HG02852 (cell line): ENCODE data around the gene C1QTNF6.

Source experiments
- ATAC-seq: cut with Tn5 transposase; IDR thresholded peaks from one replicate; pipeline ENCODE4 v1.9.1; 2021; ENCODE audit warnings: mild to moderate bottlenecking, moderate library complexity; ENCODE audit not compliant: unreplicated experiment

Gene C1QTNF6

DNA sequence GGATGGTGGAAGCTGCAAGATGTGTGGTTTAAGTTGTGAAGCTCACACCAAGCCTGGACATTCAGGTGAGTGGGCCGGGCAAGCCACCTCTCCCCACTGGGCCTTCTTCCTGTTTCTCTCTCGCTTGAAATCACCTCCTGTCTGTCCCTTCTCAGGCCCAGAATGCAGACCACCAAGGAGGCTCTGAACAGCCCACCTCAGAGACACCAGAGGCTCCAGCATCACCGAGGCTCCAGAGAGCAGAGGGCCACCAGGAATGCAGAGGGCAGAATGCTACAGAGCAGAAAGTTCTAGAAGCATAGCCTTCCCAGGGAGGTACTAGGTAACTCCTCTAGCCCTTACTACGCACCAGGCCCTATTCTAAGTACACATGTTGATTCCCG is 23.6 kb downstream of the C1QTNF6 start:
- no peak for ATAC-seq

DNA sequence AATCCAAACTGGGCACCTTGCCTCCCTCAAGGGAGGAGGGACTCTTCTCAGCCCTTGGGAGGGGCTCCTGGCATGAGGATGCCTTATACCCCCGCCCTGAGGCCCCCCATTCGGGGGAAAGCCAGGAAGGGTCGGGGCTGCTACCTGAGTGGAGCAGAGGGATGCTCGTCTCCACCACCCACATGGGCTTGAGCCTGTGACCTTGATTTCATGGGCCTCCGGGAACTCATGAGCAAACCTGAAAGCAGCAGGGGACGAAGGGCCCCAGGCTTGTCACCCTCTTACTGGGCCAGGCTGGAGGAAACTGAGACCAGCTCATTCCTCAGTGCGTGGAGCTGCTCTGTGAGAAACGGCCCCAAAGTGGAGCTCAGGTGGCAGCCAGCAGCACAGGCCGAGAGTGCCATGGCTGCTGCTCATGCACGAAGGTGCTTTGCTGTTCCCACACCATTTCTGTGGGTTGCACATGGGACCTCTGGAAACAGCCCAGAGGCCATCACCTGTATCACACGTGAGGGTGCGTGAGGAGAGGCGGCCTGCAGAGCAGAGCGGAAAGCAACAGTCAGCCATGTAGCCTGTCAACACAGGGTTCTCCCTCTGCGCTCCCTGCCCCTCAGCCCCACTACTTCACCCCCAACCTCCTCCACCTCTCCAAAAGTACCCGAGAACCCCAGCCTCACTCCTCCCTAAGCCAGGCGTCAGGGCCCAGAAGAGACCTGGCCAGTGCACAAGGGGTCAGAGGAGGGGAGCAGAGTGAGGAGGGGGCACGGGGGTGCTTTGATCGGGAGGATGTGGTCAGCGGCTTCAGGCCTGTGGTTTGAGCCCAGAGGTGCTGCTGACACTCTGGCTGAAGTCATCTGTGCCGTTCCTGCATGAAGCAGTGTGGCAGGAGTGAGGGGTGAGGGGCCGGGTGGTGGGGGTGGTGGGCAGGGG is 24.2 kb downstream of the C1QTNF6 start:
- no peak for ATAC-seq

DNA sequence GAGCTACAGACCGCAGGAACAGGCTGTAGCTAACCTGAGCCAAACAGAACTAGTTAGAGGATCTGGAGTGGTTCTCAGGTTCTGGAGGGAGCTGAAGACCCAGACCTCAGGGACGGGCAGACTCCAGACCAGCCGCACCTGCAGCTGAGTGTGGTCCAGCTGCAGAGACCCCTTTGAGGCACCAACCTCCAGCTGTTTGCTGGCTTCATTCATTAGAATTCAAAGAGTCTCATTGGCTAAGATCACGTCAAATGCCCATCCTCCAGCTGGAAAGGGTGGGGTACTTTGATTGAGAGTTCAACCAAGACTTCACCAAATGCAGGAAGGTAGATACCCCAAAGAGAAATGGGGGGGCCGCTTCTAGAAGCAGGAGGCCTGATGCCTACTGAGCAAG is 25.0 kb downstream of the C1QTNF6 start:
- no peak for ATAC-seq

DNA sequence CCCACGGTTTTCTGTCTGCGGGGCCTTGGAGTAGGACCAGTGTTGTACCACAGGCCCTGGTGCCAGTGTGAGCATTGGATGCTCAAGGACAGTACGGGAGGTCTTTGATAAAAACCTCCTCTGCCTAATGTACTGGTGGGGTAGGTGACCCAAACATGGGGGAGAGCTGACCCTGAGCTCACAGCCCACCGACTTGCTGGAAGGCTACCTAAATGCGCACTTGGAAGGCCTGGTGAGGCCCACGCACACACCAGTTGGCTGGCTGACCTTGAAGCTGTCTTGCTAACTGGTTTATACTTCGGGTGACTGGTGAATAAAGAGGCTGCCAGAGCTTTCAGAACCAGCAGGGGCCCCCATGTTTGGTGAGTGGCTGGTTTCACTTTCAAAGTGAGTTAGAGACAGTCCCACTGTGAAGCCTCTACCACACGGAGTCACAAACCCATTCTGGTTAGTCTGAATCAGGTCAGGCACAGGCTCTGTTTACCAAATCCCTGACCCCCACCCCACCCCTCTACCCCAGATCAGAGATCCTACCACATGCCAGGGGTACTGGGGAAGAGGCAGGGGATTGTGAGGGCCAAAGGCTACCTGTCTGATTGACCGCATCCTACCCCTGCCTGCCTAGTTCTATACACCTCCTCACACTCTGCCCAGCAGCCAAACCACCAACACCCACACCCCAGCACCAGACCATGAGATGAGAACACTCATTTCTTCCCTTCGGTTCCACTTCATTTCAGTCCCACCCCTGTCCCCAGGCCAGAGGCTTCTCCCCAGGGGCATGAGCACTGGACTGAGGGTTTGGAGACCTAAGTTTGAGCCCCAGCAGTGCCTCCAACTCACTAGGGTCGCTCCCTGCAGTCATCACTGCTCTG is 25.6 kb downstream of the C1QTNF6 start:
- peak; percentile 48 for ATAC-seq

DNA sequence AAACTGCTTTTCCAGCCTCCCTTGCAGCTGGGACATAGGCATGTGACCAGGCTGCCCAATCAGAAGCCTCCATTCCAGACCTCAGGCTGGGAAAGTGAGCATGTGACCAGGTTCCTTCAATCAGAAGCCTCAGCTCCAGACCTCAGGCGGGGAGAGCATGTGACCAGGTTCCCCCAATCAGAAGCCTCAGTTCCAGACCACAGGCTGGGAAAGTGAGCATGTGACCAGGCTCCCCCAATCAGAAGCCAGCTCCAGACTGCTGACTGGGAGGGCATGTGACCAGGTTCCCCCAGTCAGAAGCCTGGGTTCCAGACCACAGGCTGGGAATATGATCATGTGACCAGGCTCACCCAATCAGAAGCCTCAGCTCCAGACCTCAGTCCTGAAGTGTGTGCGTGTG is 26.6 kb downstream of the C1QTNF6 start:
- ATAC-seq: no peak

DNA sequence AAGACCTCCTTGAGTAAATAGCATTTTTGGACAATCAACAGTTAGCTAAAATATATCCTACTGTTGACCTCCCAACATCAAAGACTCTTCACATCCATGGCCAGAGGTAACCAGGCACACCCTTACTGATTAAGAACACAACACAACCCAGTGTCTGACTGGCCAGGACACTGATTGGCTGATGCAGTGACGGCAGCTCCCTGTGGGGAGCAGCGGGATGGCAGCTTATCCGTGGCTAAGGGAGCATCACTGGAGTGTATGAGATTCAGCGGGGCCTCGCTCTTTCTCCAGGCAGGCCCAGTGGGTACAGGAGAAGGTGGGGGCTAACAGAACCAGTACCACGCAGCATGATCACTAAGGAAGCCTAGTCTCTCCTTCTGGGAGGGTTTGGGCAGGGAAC is 28.0 kb downstream of the C1QTNF6 start:
- ATAC-seq: no peak

DNA sequence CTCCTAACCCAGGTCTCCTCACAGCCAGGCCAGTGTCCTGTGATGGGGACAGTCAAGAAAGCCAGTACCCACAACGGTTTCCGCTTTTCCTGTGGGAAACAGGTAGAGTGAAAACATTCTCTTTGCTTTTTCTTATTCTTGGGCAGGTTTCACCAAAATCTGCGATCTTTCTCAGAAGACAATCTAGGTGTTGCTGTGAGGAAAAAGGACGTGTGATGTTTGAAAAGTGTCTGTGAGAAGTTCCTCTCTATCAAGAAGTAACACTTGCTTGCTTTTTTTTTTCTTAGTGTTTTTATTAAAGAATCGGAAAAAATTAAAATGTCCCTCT is 29.1 kb downstream of the C1QTNF6 start:
- ATAC-seq: no peak

DNA sequence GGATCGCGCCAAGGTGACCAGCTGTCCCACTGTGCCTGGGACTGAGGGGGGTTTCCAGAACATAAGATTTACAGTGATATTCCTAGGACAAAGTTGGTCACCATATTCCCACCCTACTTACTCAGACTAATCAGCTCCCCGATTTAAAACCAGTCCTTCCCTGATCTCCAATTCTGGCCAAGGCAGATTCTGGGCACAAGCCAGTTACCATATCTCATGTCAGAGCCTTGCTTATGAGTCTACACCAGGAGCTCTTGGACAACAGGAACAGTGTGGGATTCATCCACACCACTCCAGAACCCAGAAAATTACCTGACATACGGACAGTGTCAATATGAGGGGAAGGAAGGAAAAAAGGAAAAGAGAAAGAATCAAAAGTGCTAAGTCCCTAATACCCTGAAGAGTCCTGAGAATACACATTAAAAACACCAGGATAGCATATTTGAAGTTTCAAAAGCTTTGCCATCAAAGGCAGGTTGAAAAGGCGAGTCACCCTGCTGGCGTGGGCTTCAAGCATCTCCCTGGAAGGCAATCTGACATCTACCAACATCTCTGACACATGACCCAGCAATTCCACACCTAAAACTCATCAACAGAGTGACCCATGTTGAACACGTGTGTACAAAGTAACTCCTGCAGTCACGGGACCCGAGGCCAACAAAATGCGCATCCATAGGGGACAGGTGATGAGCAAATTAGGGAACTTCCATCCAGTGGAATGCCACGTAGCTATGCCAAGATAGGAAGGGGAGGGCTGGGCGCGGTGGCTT is 30.3 kb downstream of the C1QTNF6 start:
- ATAC-seq: no peak

DNA sequence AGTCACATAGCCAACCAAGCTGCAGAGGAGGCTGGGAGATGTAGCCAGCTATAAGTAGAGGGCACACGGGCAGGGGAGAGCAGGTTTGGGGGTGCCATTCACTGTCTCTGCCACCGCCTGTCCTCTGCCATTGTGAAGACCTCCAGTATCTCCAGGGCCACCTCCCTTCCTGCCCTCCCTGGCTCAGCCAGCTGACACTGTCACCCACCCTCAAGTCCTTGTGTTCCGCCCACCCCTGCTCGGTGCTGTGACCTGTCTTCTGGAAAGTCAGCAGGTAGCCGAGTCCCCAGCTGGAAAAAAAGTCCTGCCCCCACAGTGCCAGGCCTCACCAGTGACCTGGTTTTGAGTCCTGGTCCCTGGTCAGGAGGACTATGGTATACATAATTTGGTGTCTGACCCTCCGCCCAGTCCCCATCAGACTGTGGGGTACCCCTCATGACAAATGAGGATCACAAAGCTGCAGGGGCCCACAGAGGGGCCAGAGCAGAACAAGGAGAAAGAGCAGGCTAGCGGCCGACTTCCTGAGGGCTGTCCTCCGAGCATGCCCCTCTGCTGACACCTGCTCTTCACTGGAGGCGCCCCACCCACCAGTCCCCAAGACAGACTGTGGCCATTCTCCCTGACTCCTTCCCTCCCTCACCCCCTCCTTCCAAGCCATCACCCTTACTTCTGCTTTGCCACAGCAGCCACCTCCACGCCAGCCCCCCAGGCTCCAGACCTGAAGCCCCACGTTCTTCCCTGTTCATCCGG is 31.2 kb downstream of the C1QTNF6 start:
- no peak for ATAC-seq

DNA sequence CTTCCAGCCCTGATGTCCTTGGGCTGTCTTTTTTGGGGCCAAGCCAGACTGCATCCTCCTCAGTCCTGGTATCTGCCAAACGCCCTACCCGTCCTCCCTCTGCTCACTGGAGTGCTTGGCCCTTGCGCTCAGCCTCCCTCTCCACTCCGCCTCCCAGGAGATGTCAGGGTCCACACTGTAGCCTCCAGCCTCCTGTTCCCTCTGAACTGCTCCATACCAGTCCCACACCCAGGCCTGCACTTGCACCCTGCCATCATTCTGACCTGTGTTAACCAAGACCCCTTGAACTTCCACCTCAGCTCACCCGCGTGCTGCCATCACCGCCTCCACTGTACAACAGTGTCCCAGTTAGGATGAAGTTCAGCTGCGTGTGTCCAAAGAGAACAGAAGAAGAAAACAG is 32.1 kb downstream of the C1QTNF6 start:
- ATAC-seq: no peak

DNA sequence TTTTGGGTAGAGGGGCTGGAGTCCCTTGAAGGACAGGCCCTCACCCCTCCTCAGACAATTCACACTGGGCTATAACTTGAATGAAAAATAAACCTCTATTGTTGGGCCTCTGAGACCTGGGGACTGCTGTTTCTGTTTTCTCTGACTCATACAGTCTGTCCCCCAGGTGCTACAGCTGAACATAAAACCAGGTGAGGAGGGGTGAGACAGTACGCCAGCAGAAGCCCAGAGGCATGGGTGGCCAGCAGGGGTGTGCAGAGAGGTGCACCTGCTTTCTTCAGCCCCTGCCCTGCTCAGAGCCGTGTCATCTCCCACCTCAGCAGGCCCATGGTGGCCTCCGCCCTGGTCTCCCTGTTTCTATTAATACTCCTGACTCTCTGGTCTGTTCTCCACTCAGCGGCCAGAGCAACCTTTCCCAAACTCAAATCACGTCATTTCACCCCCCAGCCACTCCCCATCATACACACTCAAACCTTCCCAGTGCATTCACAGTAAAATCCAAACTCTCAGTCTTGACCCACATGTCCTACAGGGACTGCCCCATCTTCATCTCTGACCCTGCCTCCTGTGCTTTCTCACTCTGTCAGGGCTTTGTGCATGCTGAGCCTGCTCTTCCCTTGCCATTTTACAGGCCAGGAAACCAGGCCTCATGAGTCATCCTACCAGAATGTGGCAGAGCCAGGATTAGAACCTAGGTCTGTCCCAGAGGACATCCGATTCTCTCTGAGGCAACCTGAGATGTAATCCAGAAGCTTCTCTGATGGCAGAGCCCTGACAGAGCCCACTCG is 32.9 kb downstream of the C1QTNF6 start:
- no peak for ATAC-seq

DNA sequence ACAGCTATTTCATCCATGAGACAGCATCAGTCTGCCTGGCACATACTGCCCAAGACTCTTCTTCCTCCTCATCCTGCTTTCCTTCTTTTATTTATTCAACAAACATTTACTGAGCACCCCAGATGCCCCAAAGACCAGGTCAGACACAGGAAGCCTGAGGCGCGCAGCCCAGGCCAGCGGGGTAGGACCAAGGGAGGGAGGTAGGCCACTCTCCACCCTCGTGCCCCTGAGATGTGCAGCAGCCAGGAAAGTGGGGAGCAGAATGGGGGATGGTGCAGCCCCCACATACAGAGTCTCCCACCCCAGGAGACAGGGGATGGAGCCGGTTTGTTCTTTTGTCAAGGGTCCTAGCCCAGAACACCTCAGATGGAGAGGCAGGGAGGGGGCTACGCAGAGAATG is 34.1 kb downstream of the C1QTNF6 start:
- no peak for ATAC-seq

DNA sequence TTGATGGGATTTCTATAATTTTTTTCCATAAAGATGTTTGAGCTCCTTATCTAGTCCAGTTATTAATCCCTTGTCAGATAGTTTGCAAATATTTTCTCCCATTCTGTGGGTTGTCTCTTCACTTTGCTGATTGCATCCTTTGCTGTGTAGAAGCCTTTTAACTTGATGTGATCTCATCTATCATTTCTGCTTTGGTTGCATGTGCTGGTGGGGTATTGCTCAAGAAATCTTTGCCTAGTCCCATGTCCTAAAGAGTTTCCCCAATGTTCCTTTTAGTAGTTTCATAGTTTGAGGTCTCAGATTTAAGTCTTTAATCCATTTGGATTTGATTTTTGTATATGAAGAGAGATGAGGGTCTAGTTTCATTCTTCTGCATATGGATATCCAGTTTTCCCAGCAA is 36.6 kb downstream of the C1QTNF6 start:
- no peak for ATAC-seq

DNA sequence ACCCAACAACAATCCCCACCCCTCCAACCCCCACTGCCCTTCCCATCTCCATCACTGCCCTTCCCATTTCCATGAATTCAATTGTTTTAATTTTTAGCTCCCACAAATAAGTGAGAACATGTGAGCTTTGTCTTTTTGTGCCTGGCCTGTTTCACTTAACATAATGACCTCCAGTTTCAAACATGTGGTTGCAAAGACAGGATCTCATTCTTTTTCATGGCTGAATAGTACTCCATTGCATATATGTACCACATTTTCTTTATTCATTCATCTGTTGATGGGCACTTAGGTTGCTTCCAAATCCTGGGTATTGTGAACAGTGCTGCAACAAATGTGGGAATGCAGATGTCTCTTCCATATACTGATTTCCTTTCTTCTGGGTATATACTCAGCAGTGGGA is 37.3 kb downstream of the C1QTNF6 start:
- ATAC-seq: no peak

DNA sequence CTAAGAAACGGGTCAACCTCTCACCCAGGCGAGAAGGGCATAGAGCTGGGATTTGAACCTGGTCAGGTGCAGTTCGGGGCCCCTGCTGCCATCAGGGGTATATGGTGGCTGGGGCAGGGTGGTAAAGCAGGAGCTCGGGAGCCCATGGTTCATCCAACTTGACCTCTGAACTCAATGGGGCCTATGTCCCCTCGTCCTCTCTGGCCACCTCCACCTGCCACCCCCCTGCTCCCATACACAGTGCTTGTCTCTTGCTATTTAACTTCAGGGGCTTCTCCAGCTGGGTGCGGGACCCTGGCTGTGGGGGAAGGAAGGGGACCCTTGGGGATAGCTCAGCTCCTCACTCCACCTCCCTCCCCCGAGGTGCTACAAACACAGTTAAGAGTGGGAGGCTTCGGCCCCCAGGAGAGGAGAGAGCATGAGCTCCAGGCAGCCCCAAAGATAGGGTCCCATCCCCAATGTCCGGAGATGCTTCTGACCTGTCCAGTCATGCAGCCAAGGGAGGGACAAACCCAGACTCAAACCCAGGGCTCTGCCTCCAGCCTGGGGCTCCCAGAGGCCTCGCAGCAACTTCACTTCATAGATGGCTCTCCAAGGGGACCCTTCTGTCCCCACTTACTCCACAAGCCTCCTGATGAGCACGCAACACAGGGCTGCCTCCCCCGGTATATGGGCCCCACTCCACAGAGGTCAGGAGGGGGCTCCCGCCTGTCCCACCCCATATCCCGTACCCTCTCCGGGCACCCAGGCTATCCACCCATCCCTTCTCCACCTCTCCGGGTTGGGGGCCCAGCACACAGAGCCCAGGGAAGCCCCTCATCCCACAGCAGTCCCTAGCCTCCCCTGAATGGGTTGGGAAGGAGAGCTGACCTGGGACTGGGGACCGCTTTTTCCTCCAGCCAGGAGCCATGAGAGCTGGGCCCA is 39.0 kb downstream of the C1QTNF6 start:
- ATAC-seq: no peak

DNA sequence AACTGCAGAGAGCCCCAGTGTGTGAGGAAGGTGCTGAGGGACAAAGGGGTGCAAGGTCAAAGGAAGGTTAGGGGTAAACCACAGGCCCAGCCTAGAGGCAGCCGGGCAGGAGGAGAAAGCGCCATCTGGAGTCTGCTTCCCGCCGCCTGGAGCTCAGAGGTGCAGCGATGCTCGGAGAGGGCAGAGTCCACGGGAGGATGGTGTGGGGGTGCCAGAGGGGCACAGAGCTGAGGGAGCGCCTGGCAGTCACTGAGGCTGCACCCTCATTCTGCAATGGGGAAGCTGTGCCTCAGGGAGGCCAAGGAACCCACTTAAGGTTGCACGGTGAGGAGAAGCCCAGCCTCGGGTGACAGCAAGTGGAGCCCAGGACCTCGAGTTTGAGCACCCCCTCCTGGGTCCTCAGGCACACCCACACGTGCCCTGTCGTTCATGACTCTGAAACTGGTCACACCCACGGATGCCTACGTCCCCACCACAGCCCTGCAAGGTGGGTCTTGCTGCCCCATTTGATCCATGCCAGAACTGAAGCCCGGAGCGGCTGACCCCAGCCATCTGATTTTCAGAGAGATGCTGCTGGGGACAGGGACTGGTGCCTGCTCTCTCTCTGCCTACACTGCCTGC is 39.9 kb downstream of the C1QTNF6 start:
- ATAC-seq: no peak

DNA sequence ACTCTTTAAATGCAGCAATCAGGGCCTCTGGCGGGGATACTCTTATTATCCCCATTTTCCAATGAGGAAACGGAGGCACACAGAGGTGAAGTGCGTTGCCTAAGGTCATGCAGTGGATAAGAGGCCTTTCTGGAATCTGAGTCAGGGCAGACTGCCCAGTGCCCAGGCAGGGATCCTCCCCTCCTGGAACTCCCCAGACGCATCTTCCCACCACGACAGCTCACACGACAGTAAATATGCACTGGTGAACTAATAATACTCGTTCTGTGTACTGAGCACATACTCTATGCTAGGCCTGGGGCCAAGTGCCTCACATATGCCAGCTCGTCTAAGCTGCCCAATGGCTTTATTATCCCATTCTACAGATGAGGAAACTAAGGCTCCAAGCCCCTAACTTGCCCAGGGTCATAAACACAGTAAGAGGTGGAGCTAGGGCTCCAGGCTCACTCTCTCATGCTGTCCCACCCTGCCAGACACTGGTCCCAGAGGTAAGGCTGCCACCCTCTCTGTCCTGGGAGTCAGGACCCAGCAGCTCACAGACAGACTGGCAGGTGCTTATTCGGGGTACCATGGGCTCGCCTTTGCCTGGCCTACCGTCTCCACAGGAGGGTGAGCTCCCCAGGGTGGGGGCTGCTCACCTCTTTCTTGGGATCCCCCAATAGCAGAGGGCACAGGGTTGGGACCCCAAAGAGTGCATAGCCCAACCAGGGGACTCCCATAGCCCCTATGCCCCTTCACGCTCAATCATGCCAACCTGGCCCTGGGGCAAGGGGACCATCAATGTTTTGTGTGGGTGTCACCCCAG is 40.7 kb downstream of the C1QTNF6 start:
- no peak for ATAC-seq
